Endothelial cell of hepatic sinusoid (primary cell): ENCODE data around the gene CAD.
"Not testable (repeated sequence)": the region's sequence is repeated elsewhere in the genome, so short reads cannot be mapped to it uniquely, and the experiment has no call there.

ENCODE experiments used
- in situ Hi-C: cut with HindIII; loops from 2 replicates; pipeline ENCODE4 v1.10.0; 2017; ENCODE audit warnings: low sequenced_read_pairs

The CAD gene

DNA sequence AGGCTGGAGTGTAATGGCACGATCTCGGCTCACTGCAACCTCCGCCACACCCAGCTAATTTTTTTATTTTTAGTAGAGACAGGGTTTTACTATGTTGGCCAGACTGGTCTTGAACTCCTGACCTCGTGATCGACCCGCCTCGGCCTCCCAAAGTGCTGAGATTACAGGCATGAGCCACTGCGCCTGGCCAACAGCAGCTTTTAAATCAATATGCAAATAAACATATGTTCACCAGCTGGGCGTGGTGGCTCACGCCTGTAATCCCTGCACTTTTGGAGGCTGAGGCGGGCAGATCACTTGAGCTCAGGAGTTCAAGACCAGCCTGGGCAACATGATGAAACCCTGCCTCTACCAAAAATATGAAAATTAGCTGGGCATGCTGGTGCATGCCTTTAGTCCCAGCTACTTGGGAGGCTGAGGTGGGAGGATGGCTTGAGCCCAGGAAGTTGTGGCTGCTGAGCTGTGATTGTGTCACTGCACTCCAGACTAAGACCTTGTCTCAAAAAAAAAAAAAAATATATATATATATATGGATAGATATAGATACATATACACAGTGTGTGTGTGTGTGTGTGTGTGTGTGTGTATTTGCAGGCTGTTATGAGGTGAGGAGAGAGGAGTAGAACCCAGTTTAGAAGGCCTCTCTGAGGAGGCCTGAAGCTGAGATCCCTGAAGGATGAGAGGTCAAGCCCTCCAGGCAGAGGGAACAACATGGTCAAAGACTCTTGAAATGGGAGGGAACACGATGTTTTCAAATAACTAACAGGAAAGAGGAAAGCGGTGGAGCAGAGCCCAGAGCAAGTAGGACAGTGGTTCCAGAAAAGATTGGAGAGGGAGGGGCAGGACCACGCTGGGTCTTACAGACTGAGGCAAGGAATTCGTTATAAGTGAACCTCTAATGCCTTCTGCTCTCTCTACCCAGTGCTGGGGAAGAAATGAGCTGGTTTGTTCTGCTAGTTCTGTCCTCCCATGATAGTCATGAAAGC, 55.7 kb downstream of the CAD start:
- in situ Hi-C loops, result not testable (repeated sequence)

DNA sequence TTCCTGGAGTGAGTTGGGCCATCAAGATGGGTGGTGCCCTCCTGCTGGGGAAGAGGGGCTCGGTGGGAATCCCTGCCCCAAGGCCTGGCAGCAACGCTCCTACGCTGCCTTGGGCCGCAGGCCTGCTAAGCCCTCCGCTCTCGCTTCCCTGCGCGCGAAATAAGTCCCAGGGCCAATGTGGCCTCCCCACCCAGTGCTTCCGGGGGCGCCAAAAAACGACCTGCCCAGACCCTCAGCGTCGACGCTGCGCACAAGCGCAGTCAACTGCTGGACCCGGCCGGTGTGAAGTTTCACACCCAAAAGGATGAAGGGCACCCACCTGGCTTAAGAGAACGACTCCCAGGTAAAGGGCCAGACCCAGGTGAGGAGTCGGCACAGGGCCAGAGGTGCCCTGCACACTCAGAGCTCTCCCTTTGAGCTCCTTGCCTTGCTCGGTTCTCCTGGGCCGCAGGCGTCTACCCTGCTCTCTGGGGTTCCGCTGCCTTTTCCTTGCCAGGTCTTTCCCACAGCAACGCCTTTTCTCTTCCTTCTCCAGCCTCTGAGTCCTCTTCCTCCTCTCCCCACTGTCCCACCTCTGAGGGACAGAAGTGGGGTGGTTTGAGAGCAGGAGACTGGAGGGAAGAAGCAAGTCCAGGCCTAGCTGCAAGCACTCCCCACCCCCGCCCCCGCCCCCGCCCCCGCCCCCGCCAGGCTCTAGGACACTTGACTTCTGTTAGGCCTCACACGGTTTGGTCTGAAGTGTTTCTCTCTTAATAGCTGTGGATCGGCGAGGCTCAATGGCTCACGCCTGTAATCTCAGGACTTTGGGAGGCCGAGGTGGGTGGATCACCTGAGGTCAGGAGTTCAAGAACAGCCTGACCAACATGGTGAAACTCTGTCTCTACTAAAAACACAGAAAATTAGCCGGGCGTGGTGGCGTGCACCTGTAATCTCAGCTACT, 58.3 kb downstream of the CAD start, which contains the start of gene DNAJC5G:
DNAJC5G (plus strand) TSS at position 223 of the 940 bp plus-strand sequence. CDS start 1,296 bp downstream, outside the sequence.
- in situ Hi-C loops, result no loop called here

DNA sequence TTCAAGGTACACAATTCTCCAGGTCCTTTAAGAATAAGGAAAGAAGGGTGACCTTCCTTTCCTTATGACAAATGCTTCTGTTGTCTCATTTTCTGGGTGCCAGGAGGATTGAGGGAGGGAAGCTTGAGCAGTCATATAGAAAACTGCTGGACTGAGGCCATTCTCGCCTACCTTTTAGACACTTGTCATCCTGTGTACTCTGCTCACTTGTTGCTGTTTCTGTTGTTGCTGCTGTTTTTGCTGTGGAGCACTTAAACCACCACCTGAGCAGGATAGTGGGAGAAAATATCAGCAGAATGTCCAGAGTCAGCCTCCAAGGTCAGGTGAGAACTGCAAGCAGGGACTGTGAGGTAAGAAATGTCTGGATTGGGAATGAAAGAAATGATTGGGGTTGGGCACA, 60.8 kb downstream of the CAD start:
- in situ Hi-C loops, result no loop called here

DNA sequence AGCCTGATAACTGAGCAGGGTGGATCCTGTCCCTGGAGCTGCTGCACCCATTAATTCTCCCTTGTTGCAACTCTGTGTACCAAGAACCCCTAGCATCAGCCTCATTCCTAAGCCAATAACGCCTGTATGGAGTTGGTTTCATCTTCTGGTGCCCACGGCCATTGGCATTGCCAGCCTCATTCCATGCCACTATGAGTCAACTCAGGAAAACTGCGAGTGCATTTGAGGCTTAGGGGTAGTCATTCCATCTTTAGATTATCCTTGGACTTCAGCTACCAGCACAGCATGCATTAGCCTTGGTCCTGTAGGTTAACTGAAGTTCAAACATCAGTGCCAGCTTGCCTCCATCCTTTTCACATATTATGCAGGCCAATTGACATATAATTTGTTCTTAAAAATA, 63.7 kb downstream of the CAD start:
- in situ Hi-C loops, result no loop called here

DNA sequence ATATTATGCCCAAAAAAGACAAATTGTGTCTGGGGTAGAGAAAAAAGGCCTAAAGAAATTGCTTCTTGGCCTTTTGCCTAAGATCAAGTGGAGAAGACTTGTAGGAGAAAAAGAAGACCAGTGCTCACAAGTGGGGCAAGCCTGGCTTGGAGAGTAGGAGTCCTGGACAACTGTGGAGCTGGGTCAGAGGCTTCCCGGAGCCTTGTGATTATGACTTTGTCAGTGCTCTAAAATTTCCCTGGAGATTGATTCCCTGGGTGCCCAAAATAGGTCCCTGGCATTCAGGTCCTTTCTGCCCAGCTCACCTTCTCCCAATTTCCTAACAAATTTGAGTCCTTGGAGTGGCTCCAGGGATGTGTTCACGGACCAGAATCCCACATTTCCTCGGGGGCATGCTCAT, 64.3 kb downstream of the CAD start:
- in situ Hi-C loops, result no loop called here

DNA sequence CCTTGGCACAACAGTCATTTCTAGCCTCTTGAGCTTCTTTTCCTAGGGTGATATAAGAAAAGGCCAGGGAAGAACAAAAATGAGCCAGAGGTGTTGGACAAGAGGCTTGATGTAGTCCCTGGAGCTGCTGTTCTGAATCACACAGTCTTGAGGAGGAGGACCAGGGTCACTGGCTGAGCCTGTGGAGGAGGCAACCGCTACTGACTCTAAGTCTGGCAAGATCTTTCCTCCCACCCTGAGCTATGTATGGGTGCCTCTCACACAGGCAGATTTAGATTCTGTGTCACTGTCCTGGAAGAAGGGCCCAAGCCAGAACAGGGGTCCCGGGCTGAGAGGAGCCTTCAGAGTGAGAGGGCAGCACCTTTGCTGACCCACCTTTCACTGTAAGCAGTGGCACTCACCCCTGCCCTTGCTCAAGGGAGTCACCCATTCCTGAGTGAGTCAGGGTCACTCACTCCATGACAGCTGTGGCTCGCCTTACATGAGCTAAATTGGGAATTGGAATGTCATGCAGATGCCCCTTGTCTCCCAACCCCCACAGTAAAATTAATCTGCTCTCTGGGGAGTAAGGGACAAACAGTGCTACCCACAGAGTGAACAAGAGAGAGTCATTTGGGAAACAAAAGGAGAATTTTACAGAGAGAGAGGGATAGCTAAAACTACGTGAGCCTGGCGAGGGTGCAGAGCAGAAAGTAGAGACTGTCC, 64.8 kb downstream of the CAD start, which contains the start of gene TRIM54:
TRIM54 (plus strand) TSS at position 575 of the 705 bp plus-strand sequence. CDS start 303 bp downstream, outside the sequence.
- in situ Hi-C loops, result no loop called here

DNA sequence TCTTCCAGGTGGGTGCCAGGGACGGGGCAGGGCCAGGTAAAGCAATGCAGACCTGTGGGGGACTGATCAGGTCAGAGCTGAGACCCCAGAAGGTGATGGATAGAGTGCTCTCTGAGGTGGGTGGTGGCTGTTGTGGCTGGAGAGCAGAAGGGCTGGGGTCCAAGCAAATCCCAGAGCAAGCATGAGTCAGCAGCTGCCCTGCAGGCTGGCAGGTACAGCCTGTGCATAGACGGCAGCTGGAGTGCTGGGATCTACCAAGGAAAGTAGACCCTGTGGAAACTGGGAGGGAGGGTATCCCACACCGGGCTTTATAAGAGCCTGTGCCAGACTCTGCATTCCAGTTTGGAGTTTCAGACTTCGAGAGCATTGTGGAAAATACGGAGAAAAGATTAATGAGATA, 65.7 kb downstream of the CAD start:
- in situ Hi-C loops, result no loop called here

DNA sequence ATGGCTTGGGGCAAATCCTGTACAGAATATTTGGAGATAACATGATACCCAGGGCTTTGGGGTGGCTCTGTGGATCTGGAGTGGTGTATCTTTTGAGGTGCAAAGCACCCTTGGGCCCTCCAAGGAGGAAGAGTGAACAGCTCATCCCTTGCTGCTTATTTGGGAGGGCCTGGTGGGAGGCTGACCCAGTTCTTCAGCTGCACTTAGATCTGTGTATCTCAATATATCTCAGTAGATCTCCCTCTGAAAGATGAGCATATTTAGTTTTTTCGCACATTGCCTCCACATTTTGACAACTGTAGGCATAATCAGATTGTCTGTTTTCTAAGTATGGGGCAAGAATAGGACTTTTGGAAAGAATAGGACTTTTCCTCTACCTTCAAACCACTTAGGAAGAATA, 67.8 kb downstream of the CAD start:
- in situ Hi-C loops, result no loop called here

DNA sequence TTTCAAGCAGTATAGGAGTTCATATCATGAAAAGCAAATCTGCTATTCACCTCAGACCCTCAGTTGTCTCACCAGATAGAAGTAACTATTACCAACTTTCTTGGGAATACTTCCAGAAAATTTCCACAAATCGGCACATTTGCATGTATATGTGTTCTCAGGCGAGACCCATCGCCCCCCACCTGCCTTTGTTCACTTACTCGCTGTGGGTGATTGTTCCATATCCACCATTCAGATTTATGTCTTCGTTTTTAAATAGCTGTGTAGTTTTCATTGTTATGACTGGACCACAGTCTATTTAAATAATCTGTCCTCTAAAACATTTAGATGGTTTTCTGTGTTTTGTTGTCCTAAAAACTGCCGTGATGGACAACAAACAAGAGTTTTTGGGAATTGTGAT, 68.3 kb downstream of the CAD start:
- in situ Hi-C loops, result no loop called here

DNA sequence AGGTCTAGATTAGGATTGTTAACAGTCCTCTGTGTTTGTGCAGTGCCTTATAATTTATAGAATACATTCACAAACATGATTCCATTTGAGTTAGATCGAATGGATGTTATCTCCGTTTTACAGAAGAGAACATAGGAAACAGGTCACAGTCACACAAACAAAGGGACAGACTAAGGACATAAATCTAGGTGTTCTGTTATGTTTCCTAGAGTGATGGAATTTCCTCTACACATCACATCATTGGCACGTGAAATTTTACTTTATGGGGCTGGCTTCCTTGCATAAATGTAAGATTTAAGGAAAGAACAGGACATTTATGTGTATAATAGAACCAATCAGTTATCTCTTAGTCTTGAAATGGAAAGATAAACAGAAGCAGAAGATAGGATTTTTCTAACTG, 71.4 kb downstream of the CAD start:
- in situ Hi-C loops, result no loop called here

DNA sequence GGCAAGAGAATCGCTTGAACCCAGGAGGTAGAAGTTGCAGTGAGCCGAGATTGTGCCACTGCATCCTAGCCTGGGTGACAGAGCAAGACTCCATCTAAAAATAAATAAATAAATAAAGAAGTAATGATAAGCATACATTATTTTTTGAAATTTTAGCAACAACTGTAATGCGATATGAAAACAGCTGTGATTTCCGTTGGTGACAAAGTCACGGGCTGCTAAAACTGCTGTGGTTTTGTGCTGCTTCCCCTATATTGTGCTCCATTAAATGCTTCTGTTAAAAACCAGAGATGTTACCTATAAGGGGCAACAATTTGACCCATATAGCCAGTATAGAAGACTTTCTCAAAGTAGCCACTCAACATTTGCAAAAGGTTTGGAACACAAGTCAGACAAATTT, 73.4 kb downstream of the CAD start:
- in situ Hi-C loops, result no loop called here

DNA sequence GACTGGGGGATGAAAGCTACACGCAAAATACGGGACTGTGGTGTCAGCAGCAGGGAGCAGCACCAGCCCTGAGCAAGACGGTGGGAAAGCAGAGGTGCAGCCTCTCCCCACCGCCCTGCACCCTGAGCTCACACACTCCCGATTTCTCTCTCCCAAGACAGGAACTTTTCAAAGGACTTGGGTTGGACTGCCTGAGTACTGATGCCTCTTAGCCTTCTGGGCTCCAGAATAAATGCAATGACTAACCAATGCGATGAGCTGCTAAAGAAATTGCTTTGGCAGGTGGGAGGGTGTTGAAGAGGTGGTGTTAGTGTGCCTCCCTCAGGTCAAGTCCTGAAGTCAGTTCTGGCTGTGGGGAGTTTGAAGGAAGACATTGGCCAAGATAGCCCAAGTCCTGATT, 74.7 kb downstream of the CAD start:
- in situ Hi-C loops, result no loop called here
